H9 (cell line): ENCODE results near the gene SERPINB10. TPM values are rescaled to one million over a fixed set of nuclear protein-coding genes. Genes with fewer than 3 reads are reported as not detected.

Experiments
- DNase-seq: peaks from one replicate; pipeline ENCODE4 v3.0.0-alpha.2; 2017
- H2AFZ ChIP-seq: one replicate; pipeline ENCODE4 v1.6.1; 2013; ENCODE audit warnings: mild to moderate bottlenecking, low read length, control low read depth, moderate library complexity
- H2AK5ac ChIP-seq: 2 replicates; pipeline ENCODE4 v1.6.1; 2013; ENCODE audit warnings: low read length, control low read depth, mixed read lengths; ENCODE audit not compliant: insufficient read length
- H2BK120ac ChIP-seq: one replicate; pipeline ENCODE4 v1.6.1; 2013; ENCODE audit warnings: low read depth, mild to moderate bottlenecking, low read length, control low read depth, inconsistent platforms; ENCODE audit not compliant: poor library complexity, severe bottlenecking
- H2BK12ac ChIP-seq: 2 replicates; pipeline ENCODE4 v1.6.1; 2013; ENCODE audit warnings: low read length, control low read depth, mixed read lengths, low read depth; ENCODE audit not compliant: insufficient read length
- H2BK15ac ChIP-seq: 2 replicates; pipeline ENCODE4 v1.6.1; 2013; ENCODE audit warnings: low read depth, low read length, control low read depth
- H2BK20ac ChIP-seq: one replicate; pipeline ENCODE4 v1.6.1; 2013; ENCODE audit warnings: low read depth, mild to moderate bottlenecking, low read length, control low read depth, inconsistent platforms; ENCODE audit not compliant: poor library complexity, severe bottlenecking
- H2BK5ac ChIP-seq: 2 replicates; pipeline ENCODE4 v1.6.1; 2013; ENCODE audit warnings: low read length, control low read depth, mixed read lengths; ENCODE audit not compliant: insufficient read length
- H3K14ac ChIP-seq: 2 replicates; pipeline ENCODE4 v1.6.1; 2013; ENCODE audit warnings: low read length, control low read depth; ENCODE audit not compliant: insufficient read depth
- H3K18ac ChIP-seq: 2 replicates; pipeline ENCODE4 v1.6.1; 2013; ENCODE audit warnings: low read depth, mild to moderate bottlenecking, mixed read lengths, low read length, control low read depth; ENCODE audit not compliant: insufficient read length
- H3K23ac ChIP-seq: 2 replicates; pipeline ENCODE4 v1.6.1; 2013; ENCODE audit warnings: low read length, control low read depth, mixed read lengths, low read depth; ENCODE audit not compliant: insufficient read length
- H3K23me2 ChIP-seq: 2 replicates; pipeline ENCODE4 v1.6.1; 2013; ENCODE audit warnings: low read depth, mild to moderate bottlenecking, mixed read lengths, low read length, control low read depth; ENCODE audit not compliant: insufficient read length, poor library complexity, severe bottlenecking
- H3K27ac ChIP-seq: 2 replicates; pipeline ENCODE4 v1.5.1; 2013; ENCODE audit warnings: low read length, control low read depth, mixed read lengths, low read depth; ENCODE audit not compliant: insufficient read length
- H3K27me3 ChIP-seq: 2 replicates; pipeline ENCODE4 v1.6.1; 2013; ENCODE audit warnings: low read length, control low read depth, inconsistent platforms; ENCODE audit not compliant: insufficient read depth
- H3K4ac ChIP-seq: 2 replicates; pipeline ENCODE4 v1.6.1; 2013; ENCODE audit warnings: low read depth, mild to moderate bottlenecking, control low read depth, inconsistent platforms, low read length, moderate library complexity
- H3K4me1 ChIP-seq: 2 replicates; pipeline ENCODE4 v1.6.1; 2013; ENCODE audit warnings: low read length, control low read depth, inconsistent platforms; ENCODE audit not compliant: insufficient read depth
- H3K4me2 ChIP-seq: 2 replicates; pipeline ENCODE4 v1.6.1; 2013; ENCODE audit warnings: low read length, control low read depth, mixed read lengths; ENCODE audit not compliant: insufficient read length, insufficient read depth
- H3K56ac ChIP-seq: 2 replicates; pipeline ENCODE4 v1.6.1; 2013; ENCODE audit warnings: low read depth, mild to moderate bottlenecking, mixed read lengths, low read length, control low read depth; ENCODE audit not compliant: insufficient read length
- H3K79me1 ChIP-seq: 2 replicates; pipeline ENCODE4 v1.6.1; 2013; ENCODE audit warnings: low read depth, mild to moderate bottlenecking, moderate library complexity, low read length, control low read depth, inconsistent platforms; ENCODE audit not compliant: insufficient read depth, poor library complexity, severe bottlenecking
- H3K79me2 ChIP-seq: 2 replicates; pipeline ENCODE4 v1.6.1; 2013; ENCODE audit warnings: low read length, control low read depth, inconsistent platforms; ENCODE audit not compliant: insufficient read depth
- H3K9ac ChIP-seq: 2 replicates; pipeline ENCODE4 v1.6.1; 2013; ENCODE audit warnings: low read length, control low read depth, mixed read lengths; ENCODE audit not compliant: insufficient read length; ENCODE audit errors: extremely low read depth
- H3K9me3 ChIP-seq: one replicate; pipeline ENCODE4 v1.6.1; 2013; ENCODE audit warnings: low read depth, low read length, inconsistent platforms; ENCODE audit not compliant: control insufficient read depth
- H3T11ph ChIP-seq: one replicate; pipeline ENCODE4 v1.6.1; 2013; ENCODE audit warnings: mild to moderate bottlenecking, low read length, control low read depth, inconsistent platforms
- H4K20me1 ChIP-seq: one replicate; pipeline ENCODE4 v1.6.1; 2013; ENCODE audit not compliant: control insufficient read depth, insufficient read length, insufficient read depth
- H4K5ac ChIP-seq: 2 replicates; pipeline ENCODE4 v1.6.1; 2013; ENCODE audit warnings: low read depth, mild to moderate bottlenecking, mixed read lengths, low read length, control low read depth; ENCODE audit not compliant: insufficient read length
- H4K8ac ChIP-seq: replicated peaks from 2 replicates; pipeline ENCODE4 v1.6.1; 2013; ENCODE audit warnings: low read length, control low read depth, mixed read lengths, low read depth; ENCODE audit not compliant: insufficient read length
- H4K91ac ChIP-seq: 2 replicates; pipeline ENCODE4 v1.6.1; 2013; ENCODE audit warnings: low read depth, mild to moderate bottlenecking, moderate library complexity, mixed read lengths, low read length, control low read depth; ENCODE audit not compliant: insufficient read length
- H3K27ac Mint-ChIP-seq, 3 experiments: 2 replicates in 2 of 3; 3 replicates in 1 of 3; pipeline ENCODE4 v1.8.0; 2020 to 2021; ENCODE audit warnings: mixed read lengths in 3 of 3, mild to moderate bottlenecking in 1 of 3, moderate library complexity in 1 of 3
- H3K27me3 Mint-ChIP-seq: 2 replicates; pipeline ENCODE4 v1.8.0; 2021; ENCODE audit warnings: low read depth, mild to moderate bottlenecking, moderate library complexity, mixed read lengths
- H3K36me3 Mint-ChIP-seq, 3 experiments: 2 replicates in 2 of 3; 3 replicates in 1 of 3; pipeline ENCODE4 v1.8.0; 2020 to 2021; ENCODE audit warnings: low read depth in 3 of 3, mixed read lengths in 3 of 3; ENCODE audit not compliant: insufficient read depth in 1 of 3
- H3K4me1 Mint-ChIP-seq, 2 experiments: 2 replicates each; pipeline ENCODE4 v1.8.0; 2020; ENCODE audit warnings: mixed read lengths in 2 of 2
- H3K4me3 Mint-ChIP-seq, 2 experiments: 2 replicates in 1 of 2; 3 replicates in 1 of 2; pipeline ENCODE4 v1.8.0; 2020 to 2021; ENCODE audit warnings: mild to moderate bottlenecking in 2 of 2, mixed read lengths in 2 of 2, moderate library complexity in 1 of 2
- H3K9me3 Mint-ChIP-seq, 2 experiments: 2 replicates in 1 of 2; 3 replicates in 1 of 2; pipeline ENCODE4 v1.8.0; 2020; ENCODE audit warnings: mild to moderate bottlenecking in 2 of 2, mixed read lengths in 2 of 2, moderate library complexity in 1 of 2
- CTCF ChIP-seq: fragments of 200-600 bp; sonication (generic); conservative IDR thresholded peaks from 3 replicates; pipeline ENCODE4 v1.8.0; 2021; ENCODE audit warnings: antibody characterized with exemption, mild to moderate bottlenecking
- WGBS: extraction: QIAGEN DNeasy Blood & Tissue Kit; methylation state at CpG from one replicate; pipeline ENCODE4 v1.1.7; 2013; ENCODE audit warnings: missing lambda C conversion rate, low lambda C conversion rate, mixed read lengths; ENCODE audit not compliant: insufficient read length; ENCODE audit errors: extremely low coverage; 5-methylcytosine and 5-hydroxymethylcytosine counted together
- total RNA-seq: library from RNA; stranded (reverse); gene quantifications from 2 replicates; pipeline ENCODE4 v1.2.1, GENCODE V29; 2021

The SERPINB10 gene
- total RNA-seq, 1 experiment from 2014 or later, result not detected

- H2BK15ac ChIP-seq, result no peak overlapping the region
- no peak overlapping the region for H3T11ph ChIP-seq
- H3K4me2 ChIP-seq, result no peak overlapping the region
Measured at GRCh38 chr18:63981719-63982118, 74.0 kb downstream of the SERPINB10 start.

More at GRCh38 chr18:63981719-63982118, 74.0 kb downstream of the SERPINB10 start:
- Histone ChIP-seq H2AFZ (no peak overlapping the region), H3K9me3 (no peaks in the 10 kb centered on the region), H3K4ac (no peak overlapping the region), H3K56ac (no peak overlapping the region), H3K79me1 (no peaks in the 10 kb centered on the region), H4K5ac (no peak overlapping the region), H3K4me1 (no peaks in the 10 kb centered on the region), H4K8ac (no peak overlapping the region), H3K23ac (no peak overlapping the region), H2AK5ac (no peak overlapping the region), H2BK120ac (no peak overlapping the region), H3K27me3 (peaks cover 18% of the 10 kb centered on the region), H2BK12ac (no peak overlapping the region), H2BK5ac (no peak overlapping the region), H2BK20ac (no peak overlapping the region), H4K20me1 (no peaks in the 10 kb centered on the region), H4K91ac (no peak overlapping the region), H3K9ac (no peak overlapping the region), H3K79me2 (no peaks in the 10 kb centered on the region), H3K18ac (no peak overlapping the region), H3K27ac (no peak overlapping the region), H3K23me2 (no peaks in the 10 kb centered on the region), H3K14ac (no peak overlapping the region)
- no CpG with 5 or more reads among the region's 2 CpGs for WGBS
- Mint-ChIP-seq H3K4me3 (no peak overlapping the region), H3K27me3 (peaks cover 37% of the 10 kb centered on the region), H3K9me3 (no peaks in the 10 kb centered on the region), H3K4me1 (peaks cover 0 to 6% of the 10 kb centered on the region in 2 experiments; a peak in 3 of 4 replicates), H3K36me3 (no peaks in the 10 kb centered on the region; a peak in 1 of 7 replicates), H3K27ac (no peak overlapping the region; a peak in 1 of 7 replicates)
- no peak for TF ChIP-seq CTCF
- no peak for DNase-seq
